CD14-positive monocyte (primary cell): ENCODE data around the gene NFKBIZ. TPM values are rescaled to one million over a fixed set of nuclear protein-coding genes. Genes with fewer than 3 reads are reported as not detected.

Experiments
- DNase-seq, 3 donors: peaks; one replicate each; pipeline ENCODE4 v3.0.0-alpha.2; 2011 to 2022
- H2AFZ ChIP-seq: 2 replicates; pipeline ENCODE4 v1.6.0; 2012; ENCODE audit warnings: mild to moderate bottlenecking, low read depth, low read length, inconsistent platforms; ENCODE audit not compliant: insufficient read depth, poor library complexity, severe bottlenecking
- H3K27ac ChIP-seq, 2 donors: 1 replicate in 1 of 2; 2 replicates in 1 of 2; pipeline ENCODE4 v1.5.1; 2012 to 2013; ENCODE audit warnings: low read length in 2 of 2, control low read depth in 1 of 2, inconsistent platforms in 1 of 2, low read depth in 1 of 2, mild to moderate bottlenecking in 1 of 2
- H3K27me3 ChIP-seq, 2 donors: one replicate each; pipeline versions ENCODE4 v1.6.0 to v1.6.1; 2011 to 2013; ENCODE audit warnings: low read length in 2 of 2; ENCODE audit not compliant: control insufficient read depth in 2 of 2, insufficient read depth in 2 of 2
- H3K36me3 ChIP-seq, 2 donors: replicated peaks in 1 of 2; 1 replicate in 1 of 2; 2 replicates in 1 of 2; pipeline versions ENCODE4 v1.5.1 to v1.6.1; 2012 to 2013; ENCODE audit warnings: low read length in 2 of 2, control low read depth in 1 of 2, inconsistent platforms in 1 of 2, mild to moderate bottlenecking in 1 of 2; ENCODE audit not compliant: insufficient read depth in 2 of 2, control insufficient read depth in 1 of 2
- H3K4me1 ChIP-seq, 2 donors: 1 replicate in 1 of 2; 2 replicates in 1 of 2; pipeline versions ENCODE4 v1.5.1 to v1.6.1; 2012 to 2013; ENCODE audit warnings: low read length in 2 of 2, control low read depth in 1 of 2, inconsistent platforms in 1 of 2, mild to moderate bottlenecking in 1 of 2, moderate library complexity in 1 of 2; ENCODE audit not compliant: insufficient read depth in 2 of 2, control insufficient read depth in 1 of 2
- H3K4me2 ChIP-seq: replicated peaks from 2 replicates; pipeline ENCODE3; 2012; ENCODE audit warnings: low read length, moderate library complexity, mild to moderate bottlenecking; ENCODE audit not compliant: poor library complexity, severe bottlenecking; ENCODE audit errors: extremely low read depth
- H3K4me3 ChIP-seq, 3 experiments: fragments of 200-600 bp in 1 of 3; sonication (generic) in 1 of 3; replicated peaks in 1 of 3; 1 replicate in 2 of 3; 2 replicates in 1 of 3; pipeline ENCODE4 v1.5.1; 2011 to 2013; ENCODE audit warnings: low read length in 3 of 3, mild to moderate bottlenecking in 3 of 3, control low read depth in 2 of 3, low read depth in 2 of 3, inconsistent platforms in 1 of 3, moderate library complexity in 1 of 3
- H3K79me2 ChIP-seq: 2 replicates; pipeline ENCODE4 v1.6.0; 2012; ENCODE audit warnings: mild to moderate bottlenecking, control low read depth, inconsistent platforms, low read length, moderate library complexity; ENCODE audit not compliant: insufficient read depth
- H3K9ac ChIP-seq: 2 replicates; pipeline ENCODE4 v1.6.0; 2017; ENCODE audit warnings: low read length, mild to moderate bottlenecking; ENCODE audit not compliant: insufficient read depth, poor library complexity, severe bottlenecking
- H3K9me3 ChIP-seq, 2 donors: replicated peaks in 1 of 2; 1 replicate in 1 of 2; 2 replicates in 1 of 2; pipeline versions ENCODE4 v1.5.1 to v1.6.1; 2012 to 2013; ENCODE audit warnings: low read length in 2 of 2, control low read depth in 1 of 2; ENCODE audit not compliant: control insufficient read depth in 1 of 2, insufficient read depth in 1 of 2
- H4K20me1 ChIP-seq: 2 replicates; pipeline ENCODE4 v1.6.0; 2012; ENCODE audit warnings: mild to moderate bottlenecking, low read length, control low read depth, moderate library complexity; ENCODE audit not compliant: insufficient read depth
- H3K27ac Mint-ChIP-seq, 7 donors: one replicate each; pipeline ENCODE4 v1.8.0; 2020; ENCODE audit warnings: mild to moderate bottlenecking in 7 of 7, mixed read lengths in 7 of 7, moderate library complexity in 6 of 7, inconsistent platforms in 2 of 7
- H3K27me3 Mint-ChIP-seq, 3 donors: one replicate each; pipeline ENCODE4 v1.8.0; 2021 to 2022; ENCODE audit warnings: low read depth in 3 of 3, mild to moderate bottlenecking in 3 of 3, mixed read lengths in 3 of 3, moderate library complexity in 3 of 3, inconsistent platforms in 1 of 3
- H3K36me3 Mint-ChIP-seq, 2 donors: one replicate each; pipeline ENCODE4 v1.8.0; 2020; ENCODE audit warnings: mixed read lengths in 2 of 2, inconsistent platforms in 1 of 2, mild to moderate bottlenecking in 1 of 2
- H3K4me1 Mint-ChIP-seq: one replicate; pipeline ENCODE4 v1.8.0; 2020; ENCODE audit warnings: mild to moderate bottlenecking, mixed read lengths
- H3K4me3 Mint-ChIP-seq, 2 donors: one replicate each; pipeline ENCODE4 v1.8.0; 2020; ENCODE audit warnings: mild to moderate bottlenecking in 2 of 2, mixed read lengths in 2 of 2, moderate library complexity in 1 of 2
- H3K9me3 Mint-ChIP-seq, 7 donors: one replicate each; pipeline ENCODE4 v1.8.0; 2020 to 2022; ENCODE audit warnings: mixed read lengths in 7 of 7, mild to moderate bottlenecking in 6 of 7, moderate library complexity in 6 of 7, inconsistent platforms in 2 of 7
- CTCF ChIP-seq: fragments of 200-600 bp; IDR thresholded peaks from one replicate; pipeline ENCODE4 v1.8.0; 2022; ENCODE audit warnings: antibody characterized with exemption, mild to moderate bottlenecking
- WGBS: methylation state at CpG from one replicate; pipeline ENCODE4 v1.1.5; 2013; ENCODE audit warnings: missing lambda C conversion rate; ENCODE audit not compliant: insufficient coverage; 5-methylcytosine and 5-hydroxymethylcytosine counted together
- intact Hi-C, 2 donors: fragments of 100-400 bp; cut with micrococcal nuclease; formaldehyde crosslinking; loops; one replicate each; pipeline versions ENCODE4 v1.15.0 to v1.15.1; 2023
- polyA plus RNA-seq, 3 donors: library from polyadenylated mRNA; depleted of rRNA in 1 of 3; unstranded in 2 of 3; stranded (reverse) in 1 of 3; fragments of 300-500 nt in 2 of 3; fragments of >200 nt in 1 of 3; fragmentation: Illumina TruSeq in 2 of 3; gene quantifications; 1 replicate in 2 of 3; 2 replicates in 1 of 3; pipeline ENCODE4 v1.2.3, GENCODE V29; 2012 to 2021

NFKBIZ gene
- polyA plus RNA-seq, 3 donors, result 71.0 to 592 (median 84.9) TPM

DNA sequence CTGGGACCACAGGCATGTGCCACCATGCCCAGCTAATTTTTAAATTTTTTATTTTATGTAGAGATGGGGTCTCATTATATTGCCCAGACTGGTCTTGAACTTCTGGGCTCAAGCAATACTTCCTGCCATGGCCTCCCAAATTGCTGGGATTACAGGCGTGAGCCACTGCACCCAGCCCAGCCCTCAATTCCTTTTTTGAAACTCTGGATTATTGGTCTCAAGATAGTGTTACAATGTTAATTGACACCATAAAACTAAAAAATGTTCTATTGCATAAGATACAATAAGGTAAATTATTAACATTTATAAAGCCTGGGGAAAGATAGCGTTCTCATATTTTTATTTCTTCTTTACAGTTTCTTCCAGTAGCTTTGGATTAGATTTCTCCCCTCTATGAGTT lies 3.9 kb upstream of the NFKBIZ start:
- peaks cover 29% of the 10 kb centered on the region for H3K79me2 ChIP-seq
- H3K9ac ChIP-seq, result no peak overlapping the region
- no peak for DNase-seq
- Mint-ChIP-seq H3K36me3 (peaks cover 1 to 3% of the 10 kb centered on the region in 2 donors), H3K27ac (peak overlapping the region in 1 of 7 donors; percentile 41), H3K9me3 (peaks cover 0 to 4% (median 0%) of the 10 kb centered on the region in 7 donors), H3K27me3 (no peaks in the 10 kb centered on the region), H3K4me3 (no peak overlapping the region), H3K4me1 (peaks cover 44% of the 10 kb centered on the region)
- H3K4me1 ChIP-seq, result peaks cover 43 to 49% of the 10 kb centered on the region in 2 donors
- WGBS, result no CpG with 5 or more reads among the region's 2 CpGs
- no peak overlapping the region for H3K4me2 ChIP-seq
- no peak overlapping the region for H3K4me3 ChIP-seq
- H3K27ac ChIP-seq, result no peak overlapping the region
- peaks cover 11% of the 10 kb centered on the region for H4K20me1 ChIP-seq
- H3K9me3 ChIP-seq, result no peaks in the 10 kb centered on the region
- H2AFZ ChIP-seq, result no peak overlapping the region
- no peaks in the 10 kb centered on the region for H3K27me3 ChIP-seq
- TF ChIP-seq CTCF, result no peak
- no peaks in the 10 kb centered on the region for H3K36me3 ChIP-seq
- intact Hi-C loops, result loop anchor here (5.0 to 10.0 kb wide), 2 partner anchors 33 to 179 kb away; no protein-coding TSS in a partner anchor

DNA sequence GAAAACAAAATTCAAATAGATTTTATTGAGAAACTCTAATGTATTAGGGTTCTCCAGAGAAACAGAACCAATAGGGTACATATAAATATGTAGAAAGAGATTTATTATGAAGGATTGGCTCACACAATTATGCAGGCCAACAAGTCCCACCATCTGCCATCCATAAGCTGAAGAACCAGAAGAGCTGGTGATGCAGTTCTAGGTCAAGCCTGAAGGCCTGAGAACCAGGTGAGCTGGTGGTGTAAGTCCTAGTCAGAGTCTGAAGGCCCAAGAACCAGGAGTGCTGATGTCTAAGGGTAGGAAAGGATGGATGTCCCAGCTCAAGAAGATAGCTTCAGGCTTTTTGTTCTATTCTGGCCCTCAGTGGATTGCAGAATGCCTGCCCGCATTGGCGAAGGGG lies 2.6 kb upstream of the NFKBIZ start:
- Mint-ChIP-seq H3K9me3 (peaks cover 0 to 6% (median 0%) of the 10 kb centered on the region in 7 donors), H3K27ac (peak overlapping the region; percentile 94 to 98 (median 95)), H3K27me3 (no peaks in the 10 kb centered on the region), H3K4me3 (no peak overlapping the region), H3K36me3 (peaks cover 14% of the 10 kb centered on the region in 2 donors), H3K4me1 (peaks cover 43% of the 10 kb centered on the region)
- WGBS, result 92% methylated on average over 2 of the region's 2 CpGs
- intact Hi-C loops, result loop anchor here (5.0 to 10.0 kb wide), 2 partner anchors 34 to 178 kb away; no protein-coding TSS in a partner anchor
- H3K36me3 ChIP-seq, result peaks cover 1 to 8% of the 10 kb centered on the region in 2 donors
- no peak overlapping the region for H3K4me2 ChIP-seq
- H3K79me2 ChIP-seq, result peaks cover 38% of the 10 kb centered on the region
- H4K20me1 ChIP-seq, result peaks cover 24% of the 10 kb centered on the region
- H3K9ac ChIP-seq, result no peak overlapping the region
- no peaks in the 10 kb centered on the region for H3K9me3 ChIP-seq
- peak overlapping the region; percentile 53 to 96 for H3K27ac ChIP-seq
- no peak for TF ChIP-seq CTCF
- peak overlapping the region; percentile 6 for H2AFZ ChIP-seq
- H3K4me1 ChIP-seq, result peaks cover 40 to 49% of the 10 kb centered on the region in 2 donors
- no peak for DNase-seq
- no peaks in the 10 kb centered on the region for H3K27me3 ChIP-seq
- H3K4me3 ChIP-seq, result no peak overlapping the region
